Dendritic cell treated with granulocyte-macrophage colony-stimulating factor and Interleukin-4, amounts not matched to agents 40 ng/mL and 50 ng/mL, for 4 days (primary cell): ENCODE data around the gene ABCC12.

Source experiments
- H3K27ac Mint-ChIP-seq: one replicate; pipeline ENCODE4 v1.8.0; 2022; ENCODE audit warnings: mild to moderate bottlenecking, mixed read lengths
- H3K27me3 Mint-ChIP-seq: one replicate; pipeline ENCODE4 v1.8.0; 2022; ENCODE audit warnings: mild to moderate bottlenecking, mixed read lengths
- H3K36me3 Mint-ChIP-seq: one replicate; pipeline ENCODE4 v1.8.0; 2022; ENCODE audit warnings: low read depth, mixed read lengths
- H3K4me1 Mint-ChIP-seq: one replicate; pipeline ENCODE4 v1.8.0; 2022; ENCODE audit warnings: low read depth, mixed read lengths
- H3K4me3 Mint-ChIP-seq: one replicate; pipeline ENCODE4 v1.8.0; 2022; ENCODE audit warnings: mild to moderate bottlenecking, moderate library complexity, mixed read lengths
- H3K9me3 Mint-ChIP-seq: one replicate; pipeline ENCODE4 v1.8.0; 2022; ENCODE audit warnings: mixed read lengths
- intact Hi-C: fragments of 100-400 bp; cut with micrococcal nuclease; formaldehyde crosslinking; loops from one replicate; pipeline ENCODE4 v1.15.0; 2022

The ABCC12 gene

DNA sequence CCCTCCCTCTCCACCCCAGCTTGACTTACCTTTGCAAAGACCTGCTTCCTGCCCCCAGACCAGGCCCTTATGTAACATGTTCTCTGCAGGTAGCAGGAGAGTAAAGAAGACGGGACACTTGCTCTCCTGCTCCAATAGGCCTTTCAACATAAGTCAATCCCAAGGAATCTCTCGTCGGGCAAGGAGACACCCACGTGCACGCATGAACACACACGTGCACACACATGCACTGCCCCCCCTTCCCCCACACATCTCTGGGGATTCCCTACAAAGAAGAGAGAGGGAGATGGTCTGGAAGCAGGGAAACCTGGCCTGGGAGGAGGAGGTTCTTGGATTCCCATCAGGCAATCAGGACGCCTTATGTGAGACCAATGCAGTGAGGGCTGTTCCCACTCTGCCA, 41.4 kb downstream of the ABCC12 start:
- Mint-ChIP-seq H3K9me3 (no peaks in the 10 kb centered on the region), H3K36me3 (no peaks in the 10 kb centered on the region), H3K27me3 (peaks cover 5% of the 10 kb centered on the region), H3K4me1 (no peaks in the 10 kb centered on the region), H3K4me3 (no peak overlapping the region), H3K27ac (no peak overlapping the region)
- intact Hi-C loops: no loop called here

DNA sequence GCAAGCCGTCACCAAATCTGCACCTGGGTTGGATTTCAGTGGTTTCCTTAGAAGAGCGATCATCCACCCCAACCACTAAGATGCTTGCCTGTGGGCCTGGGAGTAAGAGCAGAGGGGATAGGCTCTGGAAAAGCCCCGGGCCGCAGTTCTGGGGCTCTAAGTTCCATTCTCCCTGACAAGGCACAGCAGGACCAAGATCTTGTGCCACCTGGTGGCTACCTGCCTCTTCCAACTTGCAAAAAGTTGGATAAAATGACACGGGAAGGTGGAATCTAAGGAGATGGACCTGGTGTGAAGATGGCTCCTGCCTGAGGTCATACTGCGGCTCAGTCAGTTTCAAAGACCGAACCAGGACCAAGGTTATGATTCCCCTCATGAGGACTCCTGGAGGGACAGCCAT, 42.3 kb downstream of the ABCC12 start:
- Mint-ChIP-seq H3K36me3 (no peaks in the 10 kb centered on the region), H3K27ac (no peak overlapping the region), H3K9me3 (no peaks in the 10 kb centered on the region), H3K4me1 (no peaks in the 10 kb centered on the region), H3K4me3 (no peak overlapping the region), H3K27me3 (peaks cover 5% of the 10 kb centered on the region)
- intact Hi-C loops: no loop called here

- Mint-ChIP-seq H3K27me3 (peaks cover 5% of the 10 kb centered on the region), H3K9me3 (no peaks in the 10 kb centered on the region), H3K4me1 (no peaks in the 10 kb centered on the region), H3K4me3 (no peak overlapping the region), H3K36me3 (no peaks in the 10 kb centered on the region), H3K27ac (no peak overlapping the region)
- intact Hi-C loops: no loop called here
Observed at GRCh38 chr16:48113001-48113400, 42.8 kb downstream of the ABCC12 start.

DNA sequence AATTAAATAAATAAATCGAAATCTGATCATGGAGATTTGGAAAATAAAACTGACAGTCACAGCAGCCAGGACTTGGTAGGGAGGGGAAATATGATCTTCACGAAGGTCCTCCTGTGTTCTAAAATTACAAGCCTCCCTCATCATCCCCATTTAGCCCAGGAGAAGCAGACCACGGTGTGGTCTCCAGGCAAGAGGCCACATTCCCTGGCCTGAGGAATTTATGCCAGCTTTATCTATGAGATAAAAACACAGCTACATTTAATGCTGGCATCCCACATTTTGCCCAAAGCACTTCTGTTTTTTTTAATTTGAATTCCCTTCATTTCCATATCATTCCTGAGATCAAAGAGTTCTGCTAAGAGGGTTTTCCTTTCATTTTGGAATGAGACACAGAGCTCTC, 43.2 kb downstream of the ABCC12 start:
- H3K36me3 Mint-ChIP-seq: no peaks in the 10 kb centered on the region
- intact Hi-C loops: no loop called here
- H3K9me3 Mint-ChIP-seq: no peaks in the 10 kb centered on the region
- H3K27ac Mint-ChIP-seq: no peak overlapping the region
- no peak overlapping the region for H3K4me3 Mint-ChIP-seq
- H3K27me3 Mint-ChIP-seq: peaks cover 5% of the 10 kb centered on the region
- no peaks in the 10 kb centered on the region for H3K4me1 Mint-ChIP-seq

DNA sequence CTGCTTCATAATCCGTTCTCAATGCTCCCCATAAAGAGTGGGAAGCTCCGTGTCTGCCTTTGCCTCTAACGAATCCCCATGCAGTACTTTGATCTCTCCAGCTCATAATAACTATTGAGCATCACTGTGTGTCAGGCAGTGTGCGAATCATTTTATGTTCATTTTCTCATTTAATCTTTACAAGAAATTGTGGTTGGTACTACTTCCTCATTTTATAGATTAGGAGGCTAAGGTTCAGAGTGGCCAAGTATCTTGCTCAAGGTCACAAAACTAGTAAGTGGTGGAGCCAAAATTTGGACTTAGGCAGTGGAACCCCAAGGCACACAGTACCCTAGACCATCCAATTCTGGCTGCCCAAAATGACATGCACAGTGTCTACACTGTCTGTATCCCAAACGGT, 44.8 kb downstream of the ABCC12 start:
- no peaks in the 10 kb centered on the region for H3K36me3 Mint-ChIP-seq
- H3K4me3 Mint-ChIP-seq: no peak overlapping the region
- H3K27ac Mint-ChIP-seq: no peak overlapping the region
- no peaks in the 10 kb centered on the region for H3K9me3 Mint-ChIP-seq
- no peaks in the 10 kb centered on the region for H3K4me1 Mint-ChIP-seq
- H3K27me3 Mint-ChIP-seq: peaks cover 5% of the 10 kb centered on the region
- intact Hi-C loops: no loop called here

DNA sequence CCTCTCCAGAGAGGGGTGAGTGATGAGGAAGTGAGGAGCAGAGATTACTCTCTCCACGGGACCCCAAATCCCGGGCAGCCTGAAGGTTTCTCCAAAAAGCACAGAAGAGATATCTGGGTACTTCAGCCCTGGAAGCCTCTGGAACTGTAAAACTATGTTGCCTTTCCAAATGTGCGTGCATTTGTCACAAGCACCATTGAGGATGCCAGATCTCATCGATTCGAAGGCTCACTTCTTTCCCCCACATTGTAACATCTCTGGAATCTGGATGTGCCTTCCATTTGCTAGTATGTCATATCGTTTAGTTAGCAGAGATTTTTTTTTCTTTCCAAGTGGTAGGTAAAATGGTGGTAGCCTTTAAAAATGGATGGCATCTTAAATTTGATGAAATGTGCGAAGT, 45.8 kb downstream of the ABCC12 start:
- Mint-ChIP-seq H3K36me3 (no peaks in the 10 kb centered on the region), H3K27ac (no peak overlapping the region), H3K4me1 (no peaks in the 10 kb centered on the region), H3K9me3 (no peaks in the 10 kb centered on the region), H3K4me3 (no peak overlapping the region), H3K27me3 (peaks cover 5% of the 10 kb centered on the region)
- intact Hi-C loops: no loop called here

GRCh38 chr16:48109475-48109874, 46.3 kb downstream of the ABCC12 start:
- no peak overlapping the region for H3K4me3 Mint-ChIP-seq
- no peaks in the 10 kb centered on the region for H3K9me3 Mint-ChIP-seq
- H3K27ac Mint-ChIP-seq: no peak overlapping the region
- H3K36me3 Mint-ChIP-seq: no peaks in the 10 kb centered on the region
- intact Hi-C loops: no loop called here
- no peaks in the 10 kb centered on the region for H3K4me1 Mint-ChIP-seq
- H3K27me3 Mint-ChIP-seq: peaks cover 5% of the 10 kb centered on the region

GRCh38 chr16:48106446-48106845, 49.3 kb downstream of the ABCC12 start:
- no peak overlapping the region for H3K4me3 Mint-ChIP-seq
- peaks cover 5% of the 10 kb centered on the region for H3K27me3 Mint-ChIP-seq
- no peaks in the 10 kb centered on the region for H3K4me1 Mint-ChIP-seq
- no peaks in the 10 kb centered on the region for H3K9me3 Mint-ChIP-seq
- intact Hi-C loops: no loop called here
- H3K27ac Mint-ChIP-seq: no peak overlapping the region
- no peaks in the 10 kb centered on the region for H3K36me3 Mint-ChIP-seq
